WI38 (cell line): ENCODE data around the gene ABCA5.

Experiments used
- H3K4me3 ChIP-seq: 2 replicates; pipeline ENCODE4 v1.5.1; 2011; ENCODE audit warnings: low read depth, mild to moderate bottlenecking, control low read depth, low read length
- CTCF ChIP-seq: IDR thresholded peaks from 2 replicates; pipeline ENCODE4 v1.5.1; 2012; ENCODE audit warnings: low read depth, mild to moderate bottlenecking, control low read depth, low read length

ABCA5 gene

GRCh38 chr17:69228018-69228417 lies 98.9 kb downstream of the ABCA5 start:
- no peak overlapping the region for H3K4me3 ChIP-seq
- TF ChIP-seq CTCF = no peak

DNA sequence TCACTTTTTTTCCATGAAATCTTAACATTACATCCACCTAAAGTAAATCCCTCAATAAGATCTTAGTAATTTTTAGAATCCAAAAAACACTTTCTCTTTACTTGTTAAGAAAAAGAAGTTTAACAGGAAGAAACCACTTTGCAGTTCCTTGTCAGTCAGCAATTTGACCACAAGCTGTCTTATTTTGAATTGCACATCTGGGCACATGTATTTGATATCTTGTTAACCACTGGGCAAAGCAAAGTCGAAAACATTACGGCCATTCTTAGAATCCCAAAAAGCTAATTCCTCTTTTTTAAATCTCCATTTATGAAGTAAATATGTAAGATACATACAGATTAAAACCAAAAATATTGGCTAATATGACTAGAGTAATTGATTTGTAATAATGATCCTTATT lies 99.4 kb downstream of the ABCA5 start:
- no peak for TF ChIP-seq CTCF

DNA sequence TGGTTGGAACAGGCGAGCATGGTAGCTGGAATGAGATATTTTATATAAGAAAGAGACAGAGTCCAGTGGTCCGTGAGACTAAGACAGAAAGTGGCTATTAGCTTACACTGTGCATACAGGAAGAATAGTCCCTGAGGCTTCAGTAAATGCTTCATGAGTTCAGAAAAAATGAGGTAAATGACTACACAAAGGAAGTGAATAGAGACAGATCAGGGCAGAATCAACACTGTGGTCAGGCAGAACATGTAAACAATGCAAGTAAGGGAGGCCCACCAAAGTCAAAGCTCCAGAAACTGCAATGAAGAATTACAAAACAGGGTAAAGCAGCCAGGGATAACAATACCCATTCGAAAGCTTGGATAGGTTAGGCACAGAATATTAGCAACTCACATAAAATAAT lies 103.1 kb downstream of the ABCA5 start:
- TF ChIP-seq CTCF = no peak

More for the DNA sequence above, 99.4 kb downstream of the ABCA5 start:
- H3K4me3 ChIP-seq = no peak overlapping the region

GRCh38 chr17:69222707-69223258 lies 104.2 kb downstream of the ABCA5 start:
- no peak for TF ChIP-seq CTCF
- H3K4me3 ChIP-seq = no peak overlapping the region

More for the DNA sequence above, 103.1 kb downstream of the ABCA5 start:
- no peak overlapping the region for H3K4me3 ChIP-seq

DNA sequence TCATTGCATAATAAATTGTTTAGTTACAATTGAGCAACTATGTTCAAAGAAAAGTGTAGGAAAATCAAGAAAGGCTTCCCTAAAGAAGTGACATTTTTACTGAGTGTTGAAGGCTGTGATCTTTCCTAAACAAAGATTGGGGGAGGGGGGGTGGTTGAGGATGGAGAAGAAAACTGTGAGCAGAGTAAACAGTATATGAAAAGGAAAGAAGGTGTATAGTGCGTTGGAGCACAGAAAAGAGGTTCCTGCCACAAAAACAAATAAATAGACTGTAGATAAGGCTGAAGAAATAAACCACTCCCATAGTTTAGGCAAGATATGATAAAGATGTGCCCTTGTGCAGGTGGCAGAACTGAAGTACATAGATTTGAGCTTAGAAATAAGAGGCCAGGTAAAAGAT lies 106.8 kb downstream of the ABCA5 start:
- no peak overlapping the region for H3K4me3 ChIP-seq
- no peak for TF ChIP-seq CTCF

- no peak overlapping the region for H3K4me3 ChIP-seq
- no peak for TF ChIP-seq CTCF
Observed at GRCh38 chr17:69218986-69219385, 107.9 kb downstream of the ABCA5 start.

DNA sequence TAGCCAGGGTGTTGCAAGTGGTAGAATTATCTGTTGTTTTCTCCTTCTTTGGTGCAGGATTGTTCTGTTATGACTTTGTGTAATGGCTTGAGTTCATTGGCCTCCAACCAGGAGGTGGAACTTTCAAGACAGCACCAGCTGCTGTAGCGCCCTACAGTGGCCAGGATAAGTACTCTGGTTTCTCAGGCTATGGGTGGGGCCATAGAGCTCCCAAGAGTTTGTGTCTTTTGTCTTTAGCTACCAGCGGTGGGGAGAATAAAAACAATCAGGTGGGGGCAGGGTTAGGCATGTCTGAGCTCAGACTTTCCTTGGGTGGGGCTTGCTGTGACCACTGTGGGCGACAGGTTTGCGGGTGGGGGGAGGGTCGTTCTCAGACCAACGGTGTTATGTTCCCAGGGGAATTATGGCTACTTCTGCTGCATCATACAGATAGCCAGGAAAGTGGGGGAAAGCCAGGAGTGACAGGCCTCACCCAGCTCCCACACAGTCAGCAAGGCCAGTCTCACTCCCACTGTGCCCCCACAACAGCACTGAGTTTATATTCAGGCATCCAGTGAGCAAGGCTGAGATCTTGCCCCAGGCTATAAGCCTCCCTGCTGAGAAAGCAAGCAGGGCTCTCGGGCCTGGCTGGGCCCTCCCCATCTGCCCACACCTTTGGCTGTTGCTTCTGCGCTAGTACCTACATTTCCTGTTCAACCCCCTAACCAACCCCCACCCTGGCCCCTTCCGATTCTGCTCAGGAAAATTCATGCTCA lies 113.7 kb downstream of the ABCA5 start:
- H3K4me3 ChIP-seq = no peak overlapping the region
- TF ChIP-seq CTCF = no peak
